ENCODE results near the gene ANKZF1. TPM values are rescaled to one million over a fixed set of nuclear protein-coding genes. Genes with fewer than 3 reads are reported as not detected.
"Not testable (repeated sequence)": the region's sequence is repeated elsewhere in the genome, so short reads cannot be mapped to it uniquely, and the experiment has no call there.

Gene ANKZF1
- total and polyA plus RNA-seq, 4 experiments from 2014 or later: 22.1 to 260 (median 147) TPM

GRCh38 chr2:219201331-219201730 is 28.3 kb upstream of the ANKZF1 start:
- ChIA-PET CTCF (ENCODE audit: partially characterized antibody) (interaction anchor here (1.4 to 3.4 kb wide), 5 partner anchors 10 to 94 kb away, joined by 3 to 15 read pairs (median 7); no protein-coding TSS in a partner anchor), POLR2A (ENCODE audit: partially characterized antibody) (interaction anchor here (1.5 to 2.5 kb wide), 2 partner anchors 20 to 25 kb away, joined by 4 to 8 read pairs; partner anchors contain the start of gene CNPPD1)
- DNase-seq; H3K36me3 Mint-ChIP-seq; H3K4me1 ChIP-seq (ENCODE audit: insufficient read depth, low read length); H3K27me3 ChIP-seq (ENCODE audit: insufficient read depth, low read length); H3K27ac Mint-ChIP-seq; intact Hi-C loops (cut with micrococcal nuclease); H3K27me3 Mint-ChIP-seq; H3K27ac ChIP-seq (ENCODE audit: low read depth, low read length); H3K9me3 Mint-ChIP-seq; H3K4me3 Mint-ChIP-seq; H3K9me3 ChIP-seq (ENCODE audit: control insufficient read depth in 1 of 2, low read length in 2 of 2); H3K36me3 ChIP-seq (ENCODE audit: insufficient read depth, low read length); H3K4me3 ChIP-seq (ENCODE audit: low read length in 2 of 2): not testable (repeated sequence)
- peaks cover 6 to 13% (median 8%) of the 10 kb centered on the region in 4 donors for H3K4me1 Mint-ChIP-seq

- H3K9me3 ChIP-seq (ENCODE audit: control insufficient read depth in 1 of 2, low read length in 2 of 2): no peaks in the 10 kb centered on the region
- Mint-ChIP-seq H3K27me3 (peaks cover under 1% of the 10 kb centered on the region in 2 donors), H3K4me1 (peaks cover 18 to 38% (median 26%) of the 10 kb centered on the region in 4 donors), H3K4me3 (peak overlapping the region in 3 of 8 donors; percentile 15 to 35 (median 20)), H3K9me3 (no peaks in the 10 kb centered on the region), H3K27ac (peak overlapping the region in 2 of 7 donors; percentile 63 to 93), H3K36me3 (peaks cover 10 to 18% of the 10 kb centered on the region in 2 donors)
- H3K4me3 ChIP-seq (ENCODE audit: low read length in 2 of 2): no peak overlapping the region
- CTCF ChIA-PET (ENCODE audit: partially characterized antibody): interaction anchor here (0.8 to 1.2 kb wide), 4 partner anchors 34 to 91 kb away, joined by 3 to 4 read pairs (median 4); no protein-coding TSS in a partner anchor
- H3K27me3 ChIP-seq (ENCODE audit: insufficient read depth, low read length): no peaks in the 10 kb centered on the region
- peaks cover 21% of the 10 kb centered on the region for H3K36me3 ChIP-seq (ENCODE audit: insufficient read depth, low read length)
- peaks cover 20% of the 10 kb centered on the region for H3K4me1 ChIP-seq (ENCODE audit: insufficient read depth, low read length)
- intact Hi-C loops (cut with micrococcal nuclease): no loop called here
- H3K27ac ChIP-seq (ENCODE audit: low read depth, low read length): no peak overlapping the region
- POLR2A ChIA-PET (ENCODE audit: partially characterized antibody): interaction anchor here (1.6 kb wide), 1 partner anchor 49 kb away, joined by 3 read pairs; the partner anchor contains the start of genes TUBA4A and TUBA4B
- no peak for DNase-seq
Measured at GRCh38 chr2:219204425-219205164, 25.0 kb upstream of the ANKZF1 start.

GRCh38 chr2:219205165-219205538 is 24.5 kb upstream of the ANKZF1 start:
- Mint-ChIP-seq H3K27me3 (no peaks in the 10 kb centered on the region), H3K36me3 (peaks cover 11 to 21% of the 10 kb centered on the region in 2 donors), H3K4me1 (peaks cover 18 to 43% (median 29%) of the 10 kb centered on the region in 4 donors), H3K27ac (peak overlapping the region in 6 of 7 donors; percentile 14 to 93 (median 47)), H3K4me3 (peak overlapping the region in 5 of 8 donors; percentile 15 to 52 (median 35)), H3K9me3 (no peaks in the 10 kb centered on the region)
- Histone ChIP-seq H3K36me3 (ENCODE audit: insufficient read depth, low read length) (peaks cover 24% of the 10 kb centered on the region), H3K27me3 (ENCODE audit: insufficient read depth, low read length) (no peaks in the 10 kb centered on the region), H3K4me1 (ENCODE audit: insufficient read depth, low read length) (peaks cover 26% of the 10 kb centered on the region), H3K9me3 (ENCODE audit: control insufficient read depth in 1 of 2, low read length in 2 of 2) (no peaks in the 10 kb centered on the region), H3K4me3 (ENCODE audit: low read length in 2 of 2) (no peak overlapping the region), H3K27ac (ENCODE audit: low read depth, low read length) (no peak overlapping the region)
- DNase-seq: no peak
- intact Hi-C loops (cut with micrococcal nuclease): no loop called here
- POLR2A ChIA-PET (ENCODE audit: partially characterized antibody): interaction anchor here (1.6 to 15.3 kb wide), 7 partner anchors 12 to 89 kb away, joined by 3 to 424 read pairs (median 40); partner anchors contain the start of genes ABCB6, CNPPD1, RETREG2 and SLC23A3
- CTCF ChIA-PET (ENCODE audit: partially characterized antibody): interaction anchor here (1.0 to 4.2 kb wide), 4 partner anchors 9 to 90 kb away, joined by 3 to 22 read pairs (median 3); no protein-coding TSS in a partner anchor

- peak overlapping the region; percentile 87 for H3K27ac ChIP-seq (ENCODE audit: low read depth, low read length)
- Mint-ChIP-seq H3K9me3 (no peaks in the 10 kb centered on the region), H3K4me1 (peaks cover 18 to 48% (median 31%) of the 10 kb centered on the region in 4 donors), H3K4me3 (peak overlapping the region; percentile 88 to 95 (median 94)), H3K27ac (peak overlapping the region; percentile 93 to 98 (median 97)), H3K36me3 (peaks cover 11 to 21% of the 10 kb centered on the region in 2 donors), H3K27me3 (no peaks in the 10 kb centered on the region)
- DNase-seq: no peak
- H3K9me3 ChIP-seq (ENCODE audit: control insufficient read depth in 1 of 2, low read length in 2 of 2): no peaks in the 10 kb centered on the region
- intact Hi-C loops (cut with micrococcal nuclease): loop anchor here (1.0 to 2.0 kb wide), 6 partner anchors 23 to 183 kb away; partner anchors contain the start of genes ANKZF1, ATG9A, DNAJB2 and NHEJ1
- peak overlapping the region; percentile 67 to 88 for H3K4me3 ChIP-seq (ENCODE audit: low read length in 2 of 2)
- no peaks in the 10 kb centered on the region for H3K27me3 ChIP-seq (ENCODE audit: insufficient read depth, low read length)
- ChIA-PET POLR2A (ENCODE audit: partially characterized antibody) (interaction anchor here (0.7 to 15.3 kb wide), 24 partner anchors 9 to 308 kb away, joined by 3 to 424 read pairs (median 12); partner anchors contain the start of genes ABCB6, ANKZF1, ATG9A and CNPPD1), CTCF (ENCODE audit: partially characterized antibody) (interaction anchor here (0.6 to 14.5 kb wide), 14 partner anchors 9 to 92 kb away, joined by 3 to 253 read pairs (median 4); partner anchors contain the start of genes CNPPD1, DNAJB2, GLB1L and NHEJ1)
- peaks cover 34% of the 10 kb centered on the region for H3K4me1 ChIP-seq (ENCODE audit: insufficient read depth, low read length)
- H3K36me3 ChIP-seq (ENCODE audit: insufficient read depth, low read length): peaks cover 24% of the 10 kb centered on the region
Measured at GRCh38 chr2:219205981-219206327, 23.7 kb upstream of the ANKZF1 start.

GRCh38 chr2:219206328-219207133 is 23.1 kb upstream of the ANKZF1 start, which contains the start of gene ZFAND2B:
ZFAND2B (plus strand) TSS chr2:219206782; CDS start chr2:219206988, 206 bp downstream.
- peak within 1 kb of the TSS; percentile 88 to 95 (median 94) for H3K4me3 Mint-ChIP-seq
- ChIA-PET CTCF (ENCODE audit: partially characterized antibody) (interaction anchor here (0.6 to 14.5 kb wide), 14 partner anchors 9 to 91 kb away, joined by 3 to 253 read pairs (median 4); partner anchors contain the start of genes CNPPD1, DNAJB2, GLB1L and NHEJ1), POLR2A (ENCODE audit: partially characterized antibody) (interaction anchor here (0.7 to 15.3 kb wide), 26 partner anchors 9 to 990 kb away, joined by 3 to 424 read pairs (median 10); partner anchors contain the start of genes ABCB6, ANKZF1, ARPC2 and ATG9A)
- H3K36me3 ChIP-seq (ENCODE audit: insufficient read depth, low read length): peaks cover 24% of the 10 kb centered on the region
- no peaks in the 10 kb centered on the region for H3K9me3 Mint-ChIP-seq
- peak within 1 kb of the TSS; percentile 67 to 88 for H3K4me3 ChIP-seq (ENCODE audit: low read length in 2 of 2)
- peak within 1 kb of the TSS; percentile 93 to 98 (median 97) for H3K27ac Mint-ChIP-seq
- DNase-seq: peak; percentile 93 to 98 (median 95)
- peaks cover 22 to 53% (median 36%) of the 10 kb centered on the region in 4 donors for H3K4me1 Mint-ChIP-seq
- peak within 1 kb of the TSS; percentile 87 for H3K27ac ChIP-seq (ENCODE audit: low read depth, low read length)
- no peaks in the 10 kb centered on the region for H3K9me3 ChIP-seq (ENCODE audit: control insufficient read depth in 1 of 2, low read length in 2 of 2)
- H3K36me3 Mint-ChIP-seq: peaks cover 11 to 25% of the 10 kb centered on the region in 2 donors
- intact Hi-C loops (cut with micrococcal nuclease): loop anchor here (1.0 to 2.0 kb wide), 6 partner anchors 23 to 182 kb away; partner anchors contain the start of genes ANKZF1, ATG9A, DNAJB2 and NHEJ1
- H3K4me1 ChIP-seq (ENCODE audit: insufficient read depth, low read length): peaks cover 39% of the 10 kb centered on the region
- H3K27me3 ChIP-seq (ENCODE audit: insufficient read depth, low read length): no peaks in the 10 kb centered on the region
- H3K27me3 Mint-ChIP-seq: no peaks in the 10 kb centered on the region

- no peaks in the 10 kb centered on the region for H3K9me3 ChIP-seq (ENCODE audit: control insufficient read depth in 1 of 2, low read length in 2 of 2)
- peak overlapping the region; percentile 87 for H3K27ac ChIP-seq (ENCODE audit: low read depth, low read length)
- Mint-ChIP-seq H3K36me3 (peaks cover 11 to 25% of the 10 kb centered on the region in 2 donors), H3K27me3 (no peaks in the 10 kb centered on the region), H3K9me3 (peaks cover 0 to 2% (median 0%) of the 10 kb centered on the region in 8 donors), H3K4me3 (peak overlapping the region; percentile 85 to 95 (median 90)), H3K27ac (peak overlapping the region; percentile 84 to 98 (median 97)), H3K4me1 (peaks cover 22 to 54% (median 37%) of the 10 kb centered on the region in 4 donors)
- POLR2A ChIA-PET (ENCODE audit: partially characterized antibody): interaction anchor here (1.0 to 15.3 kb wide), 26 partner anchors 8 to 991 kb away, joined by 3 to 424 read pairs (median 12); partner anchors contain the start of genes ABCB6, ANKZF1, ARPC2 and ATG9A
- intact Hi-C loops (cut with micrococcal nuclease): loop anchor here (2.0 kb wide), 2 partner anchors 71 to 181 kb away; partner anchors contain the start of gene DNAJB2
- H3K36me3 ChIP-seq (ENCODE audit: insufficient read depth, low read length): peaks cover 24% of the 10 kb centered on the region
- CTCF ChIA-PET (ENCODE audit: partially characterized antibody): interaction anchor here (1.1 to 14.5 kb wide), 6 partner anchors 34 to 91 kb away, joined by 3 to 253 read pairs (median 16); partner anchors contain the start of genes CNPPD1, DNAJB2, NHEJ1 and RETREG2
- peaks cover 39% of the 10 kb centered on the region for H3K4me1 ChIP-seq (ENCODE audit: insufficient read depth, low read length)
- H3K27me3 ChIP-seq (ENCODE audit: insufficient read depth, low read length): no peaks in the 10 kb centered on the region
- no peak for DNase-seq
- H3K4me3 ChIP-seq (ENCODE audit: low read length in 2 of 2): peak overlapping the region; percentile 67 to 88
Measured at GRCh38 chr2:219207134-219207883, 22.3 kb upstream of the ANKZF1 start.

Measured in CD4-positive, alpha-beta memory T cell (primary cell).